Lower leg skin (tissue), 4 donors: Measurements from ENCODE around the gene NME5. TPM values are rescaled to one million over a fixed set of nuclear protein-coding genes. Genes with fewer than 3 reads are reported as not detected.

ENCODE experiments used
- DNase-seq, 2 donors: peaks; one replicate each; pipeline ENCODE4 v3.0.0-alpha.2; 2019; ENCODE audit warnings: low spot score in 2 of 2
- H3K4me3 ChIP-seq: fragments of 200-600 bp; sonication (generic); 2 replicates; pipeline ENCODE4 v1.5.1; 2017; ENCODE audit warnings: mild to moderate bottlenecking, low read depth; ENCODE audit not compliant: poor library complexity, severe bottlenecking
- POLR2A ChIP-seq, 2 donors: fragments of 450-650 bp; IDR thresholded peaks; one replicate each; pipeline ENCODE4 v1.6.1; 2016 to 2017; ENCODE audit warnings: antibody characterized with exemption in 2 of 2, mild to moderate bottlenecking in 1 of 2, moderate library complexity in 1 of 2
- WGBS, 2 donors: methylation state at CpG; one replicate each; pipeline ENCODE4 v1.1.5; 2018; 5-methylcytosine and 5-hydroxymethylcytosine counted together
- intact Hi-C: fragments of 100-400 bp; cut with DNase I; formaldehyde crosslinking; loops from one replicate; pipeline ENCODE4 v1.15.0; 2023; ENCODE audit warnings: low total_unique reads
- total RNA-seq, 4 donors: library from RNA; depleted of rRNA; stranded (reverse); fragments of >200 nt; gene quantifications; one replicate each; pipeline ENCODE4 v1.1.0, GENCODE V29; 2016
- TF ChIP-seq, protein P1 (sequence below), 3 donors: fragments of 450-650 bp; IDR thresholded peaks; one replicate each; pipeline ENCODE4 v1.5.1; 2016; ENCODE audit warnings: antibody characterized with exemption in 3 of 3, mild to moderate bottlenecking in 3 of 3, moderate library complexity in 2 of 3

The NME5 gene
- total RNA-seq, 4 donors from 2014 or later: 0.49 to 1.7 TPM; not detected in 2

DNA sequence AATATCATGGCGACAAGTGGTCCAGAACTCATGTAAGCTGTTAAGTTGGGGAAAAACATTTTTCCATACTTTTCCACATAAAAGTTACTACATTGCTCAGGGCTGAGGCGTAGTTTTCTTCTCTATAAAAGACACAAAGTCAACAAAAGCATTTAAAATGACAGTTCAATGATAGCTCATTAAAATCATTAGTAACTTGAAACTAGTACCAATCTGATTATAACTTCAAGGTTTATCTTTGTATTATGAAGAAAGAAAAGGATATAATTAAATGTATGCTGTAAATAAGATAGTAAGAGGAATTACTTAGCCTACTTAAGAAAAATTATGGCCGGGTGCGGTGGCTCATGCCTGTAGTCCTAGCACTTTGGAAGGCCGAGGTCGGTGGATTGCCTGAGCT is 9.9 kb downstream of the NME5 start:
- WGBS, 2 donors: 84 to 87% methylated on average over 6 of the region's 6 CpGs
- no peak overlapping the region for H3K4me3 ChIP-seq
- no peak for TF ChIP-seq POLR2A (IDR thresholded peaks at IDR 0.05)
- TF ChIP-seq, protein P1, sequence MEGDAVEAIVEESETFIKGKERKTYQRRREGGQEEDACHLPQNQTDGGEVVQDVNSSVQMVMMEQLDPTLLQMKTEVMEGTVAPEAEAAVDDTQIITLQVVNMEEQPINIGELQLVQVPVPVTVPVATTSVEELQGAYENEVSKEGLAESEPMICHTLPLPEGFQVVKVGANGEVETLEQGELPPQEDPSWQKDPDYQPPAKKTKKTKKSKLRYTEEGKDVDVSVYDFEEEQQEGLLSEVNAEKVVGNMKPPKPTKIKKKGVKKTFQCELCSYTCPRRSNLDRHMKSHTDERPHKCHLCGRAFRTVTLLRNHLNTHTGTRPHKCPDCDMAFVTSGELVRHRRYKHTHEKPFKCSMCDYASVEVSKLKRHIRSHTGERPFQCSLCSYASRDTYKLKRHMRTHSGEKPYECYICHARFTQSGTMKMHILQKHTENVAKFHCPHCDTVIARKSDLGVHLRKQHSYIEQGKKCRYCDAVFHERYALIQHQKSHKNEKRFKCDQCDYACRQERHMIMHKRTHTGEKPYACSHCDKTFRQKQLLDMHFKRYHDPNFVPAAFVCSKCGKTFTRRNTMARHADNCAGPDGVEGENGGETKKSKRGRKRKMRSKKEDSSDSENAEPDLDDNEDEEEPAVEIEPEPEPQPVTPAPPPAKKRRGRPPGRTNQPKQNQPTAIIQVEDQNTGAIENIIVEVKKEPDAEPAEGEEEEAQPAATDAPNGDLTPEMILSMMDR (IDR thresholded peaks at IDR 0.05): no peak
- DNase-seq: no peak
- intact Hi-C loops: no loop called here

DNA sequence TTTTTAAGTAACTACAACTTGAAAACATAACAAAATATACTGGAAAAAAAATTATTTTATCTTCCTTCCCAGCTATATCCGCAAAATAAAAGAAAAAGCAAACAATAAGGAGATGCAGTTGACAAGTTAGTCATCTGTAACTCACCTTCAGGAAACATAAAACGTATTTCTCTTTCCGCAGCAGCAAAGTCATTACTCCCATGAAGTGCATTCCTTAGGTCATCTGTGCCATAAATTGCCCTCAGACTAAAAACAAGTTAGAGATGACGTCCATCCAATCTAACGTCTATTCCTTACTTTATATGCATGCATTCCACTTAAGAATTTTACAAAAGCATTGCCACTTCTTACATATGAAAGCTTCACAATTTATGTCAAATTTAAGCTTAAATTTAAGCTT is 10.9 kb downstream of the NME5 start:
- H3K4me3 ChIP-seq: no peak overlapping the region
- intact Hi-C loops: no loop called here
- DNase-seq: no peak
- no peak for TF ChIP-seq POLR2A (IDR thresholded peaks at IDR 0.05)
- TF ChIP-seq, protein P1 (IDR thresholded peaks at IDR 0.05): no peak
- 34 to 38% methylated on average over 5 of the region's 5 CpGs for WGBS, 2 donors

DNA sequence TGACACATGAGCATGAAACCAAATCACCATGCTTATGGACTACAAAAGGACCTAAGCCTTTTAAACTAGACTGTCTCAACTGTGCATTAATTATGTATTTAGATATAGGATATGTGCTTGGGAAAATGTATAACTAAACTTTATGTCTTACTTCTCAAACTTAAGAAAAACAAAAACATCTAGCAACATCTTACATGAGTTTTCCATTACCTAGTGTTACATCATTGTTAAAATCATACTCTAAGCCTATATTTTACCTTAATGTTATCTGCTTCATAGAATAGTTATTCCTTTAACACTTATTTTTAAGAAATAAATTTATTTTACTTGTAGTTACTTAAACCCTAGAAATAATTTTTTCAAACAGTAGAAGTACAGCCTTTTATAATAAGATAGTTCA is 24.0 kb downstream of the NME5 start:
- no peak overlapping the region for H3K4me3 ChIP-seq
- no peak for DNase-seq
- intact Hi-C loops: no loop called here
- TF ChIP-seq POLR2A (IDR thresholded peaks at IDR 0.05): no peak
- TF ChIP-seq, protein P1 (IDR thresholded peaks at IDR 0.05): no peak

DNA sequence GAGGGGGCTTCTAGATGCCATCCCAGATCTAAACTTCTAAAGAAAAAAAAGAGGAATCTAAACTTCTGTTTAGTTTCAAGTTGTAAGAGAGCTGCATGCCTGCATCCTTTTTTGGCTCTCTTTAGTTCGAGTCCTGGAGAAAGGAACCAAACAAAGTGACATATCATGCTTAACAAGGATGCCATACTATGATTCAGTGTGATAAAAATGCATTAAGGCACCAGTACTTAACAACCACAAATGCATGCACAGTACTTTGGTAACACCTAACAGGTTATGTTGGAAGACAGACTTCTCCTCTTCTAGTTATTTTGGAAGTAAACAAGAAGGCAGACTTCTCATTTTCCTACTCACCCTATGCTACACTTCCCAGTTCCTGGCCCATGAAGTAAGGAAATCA is 27.3 kb downstream of the NME5 start:
- TF ChIP-seq, protein P1 (IDR thresholded peaks at IDR 0.05): no peak
- TF ChIP-seq POLR2A (IDR thresholded peaks at IDR 0.05): no peak
- H3K4me3 ChIP-seq: no peak overlapping the region
- no peak for DNase-seq
- intact Hi-C loops: no loop called here
- 21 to 56% methylated on average over 1 of the region's 1 CpG for WGBS, 2 donors

DNA sequence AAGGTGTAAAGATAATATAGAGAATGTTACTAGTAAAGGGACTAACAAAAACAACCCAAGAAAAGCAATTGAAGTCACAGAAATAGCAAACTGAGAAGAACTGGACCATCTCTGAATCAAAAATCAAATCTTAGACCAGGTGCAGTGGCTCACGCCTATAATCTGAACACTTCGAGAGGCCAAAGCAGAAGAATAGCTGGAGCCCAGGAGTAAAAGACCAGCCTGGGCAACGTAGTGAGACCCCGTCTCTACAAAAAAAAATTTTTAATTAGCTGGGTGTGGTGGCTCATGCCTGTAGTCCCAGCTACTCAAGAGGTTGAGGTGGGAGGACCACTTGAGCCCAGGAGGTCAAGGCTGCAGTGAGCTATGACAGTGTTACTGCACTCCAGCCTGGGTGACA is 28.0 kb downstream of the NME5 start:
- WGBS, 2 donors: 74 to 81% methylated on average over 4 of the region's 4 CpGs
- intact Hi-C loops: no loop called here
- TF ChIP-seq, protein P1 (IDR thresholded peaks at IDR 0.05): no peak
- TF ChIP-seq POLR2A (IDR thresholded peaks at IDR 0.05): no peak
- H3K4me3 ChIP-seq: no peak overlapping the region
- no peak for DNase-seq

DNA sequence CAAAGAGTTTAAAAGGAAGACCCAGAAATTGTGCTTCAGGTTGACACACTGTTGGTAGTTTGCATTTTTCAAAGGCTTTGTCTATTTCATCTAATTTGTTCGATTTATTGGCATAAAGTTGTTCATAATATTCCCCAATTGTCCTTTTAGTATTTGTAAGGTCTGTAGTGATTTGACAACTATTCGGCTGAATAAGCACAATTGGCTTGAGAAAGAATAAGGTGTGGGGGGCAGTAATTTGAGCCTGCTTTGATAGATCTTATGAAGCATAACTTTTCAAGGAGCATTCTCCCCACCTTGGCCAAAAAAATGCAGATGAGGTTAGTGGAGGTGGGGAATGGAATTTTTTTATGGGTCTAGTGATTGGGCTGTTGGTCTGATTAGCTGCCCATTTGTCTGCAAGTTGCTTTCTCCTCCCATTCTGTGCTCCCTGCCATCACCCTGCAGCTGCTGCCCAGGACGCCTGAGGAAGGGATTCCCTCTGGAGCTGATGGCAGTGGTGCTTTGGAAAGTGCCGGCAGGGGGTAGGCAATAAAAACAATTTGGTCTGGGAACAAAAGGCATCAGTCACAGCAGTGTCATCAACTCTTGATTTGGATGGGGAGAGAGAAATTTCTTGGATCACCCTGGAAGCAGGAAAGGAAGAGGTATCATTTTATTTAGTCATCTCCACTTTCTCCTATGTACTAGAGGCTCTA is 28.8 kb downstream of the NME5 start:
- no peak for DNase-seq
- WGBS, 2 donors: 39 to 50% methylated on average over 4 of the region's 4 CpGs
- TF ChIP-seq, protein P1 (IDR thresholded peaks at IDR 0.05): no peak
- TF ChIP-seq POLR2A (IDR thresholded peaks at IDR 0.05): no peak
- no peak overlapping the region for H3K4me3 ChIP-seq
- intact Hi-C loops: no loop called here
